ENCODE results near the gene AKIRIN2. TPM values are rescaled to one million over a fixed set of nuclear protein-coding genes. Genes with fewer than 3 reads are reported as not detected.

The AKIRIN2 gene
- total RNA-seq, 1 donor = 27.2 TPM

GRCh38 chr6:87660226-87660911, 41.7 kb downstream of the AKIRIN2 start:
- no peak for DNase-seq (ENCODE audit: low read depth in 2 of 3, low spot score in 2 of 3)

- no peak for DNase-seq (ENCODE audit: low read depth in 2 of 3, low spot score in 2 of 3)
Measured at GRCh38 chr6:87658516-87658915, 43.5 kb downstream of the AKIRIN2 start.

GRCh38 chr6:87656857-87657256, 45.2 kb downstream of the AKIRIN2 start:
- peak in 2 of 3 donors; percentile 28 to 75 for DNase-seq (ENCODE audit: low read depth in 2 of 3, low spot score in 2 of 3)

DNA sequence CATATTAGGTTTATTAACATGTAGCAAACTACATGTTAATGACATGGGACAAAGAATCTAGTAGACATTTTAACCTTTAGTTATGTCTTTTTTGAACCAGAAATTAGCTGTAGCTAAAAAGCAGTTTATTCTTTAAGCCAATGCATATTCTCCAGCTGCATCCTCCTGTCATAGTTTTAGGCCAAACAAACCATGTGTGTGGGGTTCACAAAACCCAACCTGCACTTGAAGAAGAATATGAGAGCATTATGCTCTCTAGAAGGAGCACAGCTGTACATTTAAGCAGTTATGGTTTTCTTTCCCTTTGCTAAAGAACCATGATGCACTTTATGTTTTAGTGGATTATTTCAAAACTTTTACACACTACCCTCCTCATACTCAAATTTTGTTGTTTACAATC, 46.2 kb downstream of the AKIRIN2 start:
- peak in 1 of 3 donors; percentile 23 for DNase-seq (ENCODE audit: low read depth in 2 of 3, low spot score in 2 of 3)

GRCh38 chr6:87654875-87655454, 47.1 kb downstream of the AKIRIN2 start:
- no peak for DNase-seq (ENCODE audit: low read depth in 2 of 3, low spot score in 2 of 3)

DNA sequence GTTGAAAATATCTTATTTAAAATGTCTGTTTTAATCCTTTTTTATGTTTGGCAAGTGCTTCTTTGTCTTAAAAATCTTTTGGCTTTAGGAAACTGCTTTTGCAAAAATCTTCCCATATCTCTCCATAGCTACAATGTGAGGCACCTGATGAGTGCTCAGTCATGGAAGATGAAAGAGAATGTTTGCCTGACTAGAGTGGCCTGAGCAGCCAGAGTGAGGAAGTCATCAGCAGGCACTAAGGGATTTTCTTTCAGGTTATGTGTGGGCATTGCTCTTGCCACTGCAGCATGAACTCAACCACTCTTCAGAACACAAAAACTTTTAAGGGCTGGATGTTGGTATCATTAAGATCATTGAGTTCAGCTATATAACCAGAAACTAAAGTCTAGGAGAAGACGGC, 47.9 kb downstream of the AKIRIN2 start:
- no peak for DNase-seq (ENCODE audit: low read depth in 2 of 3, low spot score in 2 of 3)

- DNase-seq (ENCODE audit: low read depth in 2 of 3, low spot score in 2 of 3) = no peak
Measured at GRCh38 chr6:87653074-87653962, 48.7 kb downstream of the AKIRIN2 start.

DNA sequence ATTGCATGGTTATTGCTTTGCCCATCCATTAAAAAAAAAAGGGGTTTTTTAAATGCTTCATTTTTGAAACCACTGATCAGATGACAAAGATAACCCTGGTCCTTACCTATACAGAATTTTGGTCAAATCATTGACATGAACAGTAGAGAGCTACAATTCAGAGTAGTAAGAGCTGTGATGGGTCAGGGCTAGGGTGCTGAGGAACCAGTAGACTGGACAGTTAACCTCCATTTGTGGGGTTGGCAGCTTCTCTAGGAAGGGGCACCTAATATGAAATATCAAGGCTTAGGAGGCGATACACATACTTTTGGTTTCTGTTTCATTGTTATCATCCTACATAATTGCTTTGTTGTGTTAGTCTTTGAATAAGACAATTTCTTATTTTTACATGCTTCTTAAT, 57.0 kb downstream of the AKIRIN2 start:
- DNase-seq (ENCODE audit: low read depth in 2 of 3, low spot score in 2 of 3) = peak in 2 of 3 donors; percentile 13 to 39

DNA sequence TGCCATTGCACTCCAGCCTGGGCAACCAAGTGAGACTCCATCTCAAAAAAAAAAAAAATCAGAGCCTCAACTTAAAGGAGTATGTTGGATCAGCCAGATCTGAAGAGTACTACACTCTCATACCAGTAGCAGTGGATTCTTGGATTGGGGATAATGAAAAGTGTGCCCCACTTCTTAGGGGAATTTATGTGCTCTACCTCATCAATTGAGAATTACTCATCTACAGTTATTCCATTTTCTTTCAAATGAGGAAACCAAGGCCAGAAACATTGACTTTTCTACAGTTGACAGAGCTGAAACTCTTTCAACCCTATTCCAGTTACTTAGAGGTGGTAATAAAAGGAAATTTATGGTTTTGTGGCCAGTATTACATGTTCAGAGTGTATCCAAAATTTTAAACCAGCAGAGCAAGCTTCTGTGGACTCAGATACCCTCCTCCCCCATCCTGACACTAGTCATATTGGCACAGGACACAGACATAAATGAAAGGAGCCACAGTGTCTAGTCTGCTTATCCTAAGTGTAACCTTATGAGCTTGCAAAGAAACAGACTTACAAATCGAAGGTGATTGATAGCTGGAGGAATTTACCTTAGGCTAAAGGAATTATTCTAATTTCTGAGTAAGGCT, 60.9 kb downstream of the AKIRIN2 start:
- DNase-seq (ENCODE audit: low read depth in 2 of 3, low spot score in 2 of 3) = no peak

DNA sequence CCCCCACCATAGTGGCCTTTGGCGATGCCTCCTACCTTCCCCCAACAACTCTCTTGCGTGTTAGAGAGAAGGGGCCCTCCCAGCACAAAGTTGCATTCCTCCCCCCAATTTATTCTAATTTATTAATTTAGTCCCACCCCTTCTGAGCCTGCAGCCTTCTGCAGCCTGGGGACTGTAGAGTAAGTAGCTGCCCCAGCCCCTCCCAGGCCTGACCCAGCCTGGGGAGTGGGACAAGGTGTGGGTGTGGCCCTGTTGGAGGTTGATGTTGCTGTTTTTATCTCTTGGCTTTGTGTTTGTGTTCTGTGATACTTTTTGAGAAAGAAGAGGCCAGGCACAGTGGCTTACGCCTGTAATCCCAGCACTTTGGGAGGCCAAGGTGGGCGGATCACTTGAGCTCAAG, 62.7 kb downstream of the AKIRIN2 start:
- no peak for DNase-seq (ENCODE audit: low read depth in 2 of 3, low spot score in 2 of 3)

DNA sequence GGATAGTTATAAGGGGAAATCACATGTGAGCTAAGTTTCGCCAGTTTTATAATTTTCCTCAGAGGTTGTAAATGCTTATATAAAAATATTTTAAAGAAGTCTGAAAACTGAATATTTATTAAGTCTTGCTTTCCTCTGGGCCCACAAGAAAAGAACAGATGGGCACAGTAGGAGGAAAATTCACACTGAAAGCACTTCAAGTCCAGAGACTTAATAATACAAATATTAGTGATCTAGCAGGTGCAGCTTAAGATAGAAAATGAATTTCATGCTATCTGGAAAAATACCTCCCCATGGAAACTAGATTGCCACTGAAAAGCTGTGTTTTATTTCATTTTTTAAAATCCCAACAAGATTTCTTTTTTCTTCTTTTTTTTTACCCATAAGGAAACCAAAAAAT, 64.9 kb downstream of the AKIRIN2 start:
- no peak for DNase-seq (ENCODE audit: low read depth in 2 of 3, low spot score in 2 of 3)

GRCh38 chr6:87636315-87636714, 65.7 kb downstream of the AKIRIN2 start:
- DNase-seq (ENCODE audit: low read depth in 2 of 3, low spot score in 2 of 3) = no peak

DNA sequence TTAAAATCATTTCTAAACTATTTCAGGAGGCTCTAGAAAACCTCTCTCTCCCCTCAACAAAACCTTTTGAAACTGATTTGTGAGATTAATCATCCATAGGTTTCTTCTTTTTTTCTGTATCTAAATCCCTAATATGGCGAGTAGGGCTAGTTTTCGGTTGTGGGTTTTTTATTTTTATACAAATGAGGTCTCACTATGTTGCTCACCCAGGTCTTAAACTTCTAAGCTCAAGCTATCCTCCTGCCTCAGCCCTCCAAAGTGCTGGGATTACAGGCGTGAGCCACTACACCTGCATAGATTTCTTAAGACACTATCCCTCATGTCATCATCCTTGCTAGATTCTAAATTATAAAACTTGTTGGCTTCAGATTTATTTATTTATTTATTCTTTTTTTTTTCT, 68.2 kb downstream of the AKIRIN2 start:
- no peak for DNase-seq (ENCODE audit: low read depth in 2 of 3, low spot score in 2 of 3)

DNA sequence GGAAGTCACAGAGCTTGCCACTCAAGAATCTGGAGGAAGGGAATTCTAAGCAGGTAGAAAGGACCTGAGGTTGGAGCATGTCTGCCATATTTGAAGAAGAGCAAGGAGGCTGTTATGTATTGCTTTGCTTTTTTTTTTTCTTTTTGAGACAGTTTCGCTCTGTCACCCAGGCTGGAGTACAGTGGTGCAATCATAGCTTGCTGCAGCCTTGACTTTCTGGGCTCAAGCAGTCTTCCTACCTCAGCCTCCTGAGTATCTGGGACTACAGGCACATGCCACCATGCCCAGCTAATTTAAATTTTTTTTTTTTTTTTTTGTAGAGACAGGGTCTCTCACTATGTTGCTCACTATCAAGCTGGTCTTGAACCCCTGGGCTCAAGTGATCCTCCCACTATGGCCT, 71.3 kb downstream of the AKIRIN2 start:
- DNase-seq (ENCODE audit: low read depth in 2 of 3, low spot score in 2 of 3) = no peak

DNA sequence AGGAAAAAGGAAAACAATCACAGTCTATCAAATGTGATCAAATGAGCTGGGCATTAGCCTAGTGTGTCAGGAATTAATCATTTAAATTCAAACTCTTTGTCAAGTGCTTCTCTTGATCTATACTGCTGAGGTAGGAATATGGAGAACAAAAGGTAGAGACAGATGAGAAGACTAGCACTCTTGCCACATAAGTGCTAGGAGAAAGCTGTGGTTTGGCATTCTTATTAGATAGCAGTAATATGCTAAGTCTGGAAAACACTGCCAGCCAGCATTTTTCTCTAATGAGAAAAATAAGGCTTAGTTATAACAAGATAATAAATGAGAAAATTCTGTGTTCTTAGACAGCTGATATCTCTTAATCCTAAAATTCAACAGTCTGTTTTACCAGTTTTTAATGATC, 73.2 kb downstream of the AKIRIN2 start:
- no peak for DNase-seq (ENCODE audit: low read depth in 2 of 3, low spot score in 2 of 3)

DNA sequence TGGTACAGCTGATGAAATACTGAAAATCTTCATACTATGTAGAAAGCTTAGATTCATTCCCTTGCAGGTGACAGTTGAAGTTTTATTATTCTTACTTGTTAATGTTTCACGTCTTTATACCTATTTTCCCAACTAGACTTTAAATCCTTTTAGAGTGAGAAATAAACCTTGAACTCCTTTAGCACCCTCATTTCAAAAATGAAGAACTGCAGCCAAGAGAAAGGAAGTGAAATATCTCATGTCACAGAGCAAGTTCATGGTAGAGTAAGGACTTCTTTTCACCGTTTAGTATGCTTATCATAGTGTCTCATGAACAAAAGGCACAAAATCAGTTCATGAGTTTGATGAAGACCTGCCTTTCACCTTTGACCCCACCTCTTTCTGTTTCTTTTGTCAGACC, 73.6 kb downstream of the AKIRIN2 start:
- DNase-seq (ENCODE audit: low read depth in 2 of 3, low spot score in 2 of 3) = no peak

Small RNA genes within 50 kb of the gene (small RNA-seq; reads per million reads assigned to genes)
- gene RF01210 = not detected

Other genes starting within 250 kb of the AKIRIN2 start
- 10.5 TPM for gene SLC35A1, start 229.3 kb downstream of the AKIRIN2 start, total RNA-seq
- gene RARS2, start 112.2 kb downstream of the AKIRIN2 start, total RNA-seq = 7.0 TPM
- gene ORC3, start 112.1 kb downstream of the AKIRIN2 start, total RNA-seq = 7.8 TPM

Measured in hematopoietic multipotent progenitor cell (in vitro differentiated cells).